WTC11 (cell line): Measurements from ENCODE around the gene ACSF3. TPM values are rescaled to one million over a fixed set of nuclear protein-coding genes. Genes with fewer than 3 reads are reported as not detected.

Experiments
- ATAC-seq: fragments of 200-7000 bp; cut with Tn5 transposase; 2 replicates; pipeline ENCODE4 v1.10.0; 2021; ENCODE audit warnings: mild to moderate bottlenecking, moderate library complexity
- CTCF ChIA-PET: fragments of 300-600 bp; sonication (Branson Sonifier 250); formaldehyde crosslinking; loops from one replicate; lab custom pipeline; 2021; ENCODE audit warnings: antibody characterized with exemption; lab: Charles Lee
- POLR2A ChIA-PET: fragments of 350-600 bp; sonication (Branson Sonifier 250); formaldehyde crosslinking; loops from one replicate; lab custom pipeline; 2021; ENCODE audit warnings: antibody characterized with exemption; lab: Charles Lee
- DNase-seq: peaks from one replicate; pipeline ENCODE4 v3.0.0; 2021; ENCODE audit warnings: low spot score
- H3K27ac Mint-ChIP-seq: 2 replicates; pipeline ENCODE4 v1.8.0; 2021; ENCODE audit warnings: mixed read lengths
- H3K27me3 Mint-ChIP-seq: 2 replicates; pipeline ENCODE4 v1.8.0; 2021; ENCODE audit warnings: low read depth, mild to moderate bottlenecking, moderate library complexity, mixed read lengths
- H3K36me3 Mint-ChIP-seq: 2 replicates; pipeline ENCODE4 v1.8.0; 2021; ENCODE audit warnings: mixed read lengths
- H3K4me1 Mint-ChIP-seq: 2 replicates; pipeline ENCODE4 v1.8.0; 2022; ENCODE audit warnings: mixed read lengths
- H3K4me3 Mint-ChIP-seq: 2 replicates; pipeline ENCODE4 v1.8.0; 2021; ENCODE audit warnings: mild to moderate bottlenecking, moderate library complexity, mixed read lengths
- H3K9me3 Mint-ChIP-seq: 2 replicates; pipeline ENCODE4 v1.8.0; 2021; ENCODE audit warnings: mixed read lengths
- ATF1 ChIP-seq: sonication (generic); formaldehyde crosslinking; IDR thresholded peaks from 2 replicates; pipeline ENCODE4 v1.8.1; 2023; ENCODE audit warnings: mild to moderate bottlenecking, moderate library complexity, missing genetic modification reagents
- ATF3 ChIP-seq: sonication (generic); formaldehyde crosslinking; conservative IDR thresholded peaks from 2 replicates; pipeline ENCODE4 v1.8.1; 2022; ENCODE audit warnings: mild to moderate bottlenecking, missing genetic modification reagents
- CDX4 ChIP-seq: fragments of 250-450 bp; sonication (Bioruptor Pico); IDR thresholded peaks from 2 replicates; pipeline ENCODE4 v1.9.0; 2021; ENCODE audit warnings: moderate library complexity, mild to moderate bottlenecking, inconsistent platforms, borderline replicate concordance
- CREB1 ChIP-seq: sonication (generic); formaldehyde crosslinking; IDR thresholded peaks from 2 replicates; pipeline ENCODE4 v1.8.0; 2023; ENCODE audit warnings: mild to moderate bottlenecking, missing genetic modification reagents
- E2F1 ChIP-seq: sonication (generic); formaldehyde crosslinking; IDR thresholded peaks from 2 replicates; pipeline ENCODE4 v1.8.0; 2022; ENCODE audit warnings: mild to moderate bottlenecking, missing genetic modification reagents
- EMX1 ChIP-seq: fragments of 250-450 bp; sonication (Bioruptor Pico); IDR thresholded peaks from 2 replicates; pipeline ENCODE4 v1.8.0; 2021; ENCODE audit warnings: mild to moderate bottlenecking
- IRF1 ChIP-seq: sonication (generic); formaldehyde crosslinking; IDR thresholded peaks from 2 replicates; pipeline ENCODE4 v1.8.0; 2023; ENCODE audit warnings: missing genetic modification reagents
- KAT7 ChIP-seq: sonication (generic); formaldehyde crosslinking; IDR thresholded peaks from 2 replicates; pipeline ENCODE4 v1.8.1; 2023; ENCODE audit warnings: missing genetic modification reagents, mild to moderate bottlenecking, borderline replicate concordance
- NFE2L1 ChIP-seq: sonication (generic); formaldehyde crosslinking; IDR thresholded peaks from 2 replicates; pipeline ENCODE4 v1.8.1; 2023; ENCODE audit warnings: missing genetic modification reagents
- NFYB ChIP-seq: sonication (generic); formaldehyde crosslinking; conservative IDR thresholded peaks from 2 replicates; pipeline ENCODE4 v1.8.0; 2022; ENCODE audit warnings: low read depth, missing genetic modification reagents
- RELA ChIP-seq: sonication (generic); formaldehyde crosslinking; IDR thresholded peaks from 2 replicates; pipeline ENCODE4 v1.8.1; 2022; ENCODE audit warnings: missing genetic modification reagents, mild to moderate bottlenecking, borderline replicate concordance
- RORB ChIP-seq: fragments of 250-450 bp; sonication (Bioruptor Pico); IDR thresholded peaks from 2 replicates; pipeline ENCODE4 v1.9.0; 2021; ENCODE audit warnings: mild to moderate bottlenecking
- ZNF121 ChIP-seq: sonication (generic); formaldehyde crosslinking; IDR thresholded peaks from 2 replicates; pipeline ENCODE4 v1.8.0; 2023; ENCODE audit warnings: missing genetic modification reagents
- ZNF263 ChIP-seq: sonication (generic); formaldehyde crosslinking; IDR thresholded peaks from 2 replicates; pipeline ENCODE4 v1.8.1; 2022; ENCODE audit warnings: low read depth, mild to moderate bottlenecking, moderate library complexity, missing genetic modification reagents
- ZNF317 ChIP-seq: sonication (generic); formaldehyde crosslinking; IDR thresholded peaks from 2 replicates; pipeline ENCODE4 v1.8.1; 2023; ENCODE audit warnings: low read depth, mild to moderate bottlenecking, moderate library complexity, missing genetic modification reagents, borderline replicate concordance
- total RNA-seq: library from RNA; stranded (reverse); gene quantifications from 3 replicates; pipeline ENCODE4 v1.2.3, GENCODE V29; 2021
- TF ChIP-seq, protein P1 (sequence below): sonication (generic); formaldehyde crosslinking; conservative IDR thresholded peaks from 2 replicates; pipeline ENCODE4 v1.8.1; 2023; ENCODE audit warnings: mild to moderate bottlenecking, low read depth, missing genetic modification reagents, moderate library complexity
- TF ChIP-seq, protein P2 (sequence below): fragments of 250-450 bp; sonication (Bioruptor Pico); IDR thresholded peaks from 2 replicates; pipeline ENCODE4 v1.9.0; 2021; ENCODE audit warnings: mild to moderate bottlenecking
- TF ChIP-seq, protein P3 (sequence below): sonication (generic); formaldehyde crosslinking; IDR thresholded peaks from 2 replicates; pipeline ENCODE4 v1.8.1; 2023; ENCODE audit warnings: mild to moderate bottlenecking, missing genetic modification reagents, moderate library complexity
- TF ChIP-seq, protein P4 (sequence below): sonication (generic); formaldehyde crosslinking; IDR thresholded peaks from 2 replicates; pipeline ENCODE4 v1.8.1; 2023; ENCODE audit warnings: mild to moderate bottlenecking, moderate library complexity, missing genetic modification reagents

Gene ACSF3
- total RNA-seq, 1 experiment from 2014 or later, result 22.9 TPM

DNA sequence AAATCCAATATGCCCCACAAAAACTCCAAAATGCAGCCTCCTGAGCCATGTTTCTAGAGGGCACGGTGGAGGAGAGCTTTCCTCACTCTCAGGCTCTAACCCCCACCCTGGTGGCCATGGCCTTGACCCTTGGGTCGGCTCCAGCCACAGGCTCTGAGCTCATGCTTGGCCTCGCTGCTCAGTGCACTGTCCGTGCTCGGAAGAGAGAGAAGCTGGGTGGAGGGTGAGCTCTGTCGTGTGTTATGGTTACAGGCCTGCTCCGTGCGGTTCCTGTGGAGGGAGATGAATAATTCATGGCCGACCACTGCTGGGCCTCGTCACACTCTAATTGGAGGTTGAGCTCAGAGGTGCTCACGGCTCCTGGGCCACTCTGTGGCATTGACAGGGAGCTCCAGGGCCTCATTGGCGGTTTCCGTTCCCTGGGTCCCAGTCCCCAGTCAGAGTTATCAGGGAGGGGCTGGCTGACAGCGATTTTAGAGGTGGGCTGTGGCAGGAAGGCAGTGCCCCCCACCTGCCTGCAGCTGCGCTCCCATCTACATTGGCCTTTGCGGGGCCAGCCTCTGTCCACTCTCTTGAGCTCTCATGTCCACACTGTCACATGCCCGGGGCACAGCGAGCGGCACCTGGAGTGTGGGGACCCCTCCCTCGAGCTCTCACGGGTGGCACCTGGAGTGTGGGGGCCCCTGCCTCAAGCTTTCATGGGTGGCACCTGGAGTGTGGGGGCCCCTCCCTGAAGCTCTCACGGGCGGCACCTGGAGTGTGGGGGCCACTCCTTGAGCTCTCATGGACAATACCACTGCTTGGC is 24.9 kb downstream of the ACSF3 start:
- no peaks in the 10 kb centered on the region for H3K9me3 Mint-ChIP-seq
- peak; percentile 56 for ATAC-seq

GRCh38 chr16:89119166-89119621 is 25.5 kb downstream of the ACSF3 start:
- Mint-ChIP-seq H3K36me3 (peaks cover 50% of the 10 kb centered on the region), H3K4me3 (no peak overlapping the region), H3K27ac (no peak overlapping the region), H3K27me3 (no peaks in the 10 kb centered on the region), H3K9me3 (peaks cover 3% of the 10 kb centered on the region; the same call in 1 of the 2 replicates), H3K4me1 (peaks cover 9% of the 10 kb centered on the region)
- peak; percentile 6 for DNase-seq
- CTCF ChIA-PET, result interaction anchor here (0.7 to 1.5 kb wide), 2 partner anchors 48 to 121 kb away, joined by 3 to 7 read pairs; no protein-coding TSS in a partner anchor
- TF ChIP-seq RORB (CRISPR knock-in tag), result no peak
- no peak for TF ChIP-seq ZNF317 (CRISPR knock-in tag)
- TF ChIP-seq, protein P1, sequence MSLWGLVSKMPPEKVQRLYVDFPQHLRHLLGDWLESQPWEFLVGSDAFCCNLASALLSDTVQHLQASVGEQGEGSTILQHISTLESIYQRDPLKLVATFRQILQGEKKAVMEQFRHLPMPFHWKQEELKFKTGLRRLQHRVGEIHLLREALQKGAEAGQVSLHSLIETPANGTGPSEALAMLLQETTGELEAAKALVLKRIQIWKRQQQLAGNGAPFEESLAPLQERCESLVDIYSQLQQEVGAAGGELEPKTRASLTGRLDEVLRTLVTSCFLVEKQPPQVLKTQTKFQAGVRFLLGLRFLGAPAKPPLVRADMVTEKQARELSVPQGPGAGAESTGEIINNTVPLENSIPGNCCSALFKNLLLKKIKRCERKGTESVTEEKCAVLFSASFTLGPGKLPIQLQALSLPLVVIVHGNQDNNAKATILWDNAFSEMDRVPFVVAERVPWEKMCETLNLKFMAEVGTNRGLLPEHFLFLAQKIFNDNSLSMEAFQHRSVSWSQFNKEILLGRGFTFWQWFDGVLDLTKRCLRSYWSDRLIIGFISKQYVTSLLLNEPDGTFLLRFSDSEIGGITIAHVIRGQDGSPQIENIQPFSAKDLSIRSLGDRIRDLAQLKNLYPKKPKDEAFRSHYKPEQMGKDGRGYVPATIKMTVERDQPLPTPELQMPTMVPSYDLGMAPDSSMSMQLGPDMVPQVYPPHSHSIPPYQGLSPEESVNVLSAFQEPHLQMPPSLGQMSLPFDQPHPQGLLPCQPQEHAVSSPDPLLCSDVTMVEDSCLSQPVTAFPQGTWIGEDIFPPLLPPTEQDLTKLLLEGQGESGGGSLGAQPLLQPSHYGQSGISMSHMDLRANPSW (CRISPR knock-in tag), result no peak
- no peak for TF ChIP-seq ATF3
- TF ChIP-seq NFYB (CRISPR knock-in tag), result no peak
- no peak for TF ChIP-seq ATF1
- TF ChIP-seq, protein P2, sequence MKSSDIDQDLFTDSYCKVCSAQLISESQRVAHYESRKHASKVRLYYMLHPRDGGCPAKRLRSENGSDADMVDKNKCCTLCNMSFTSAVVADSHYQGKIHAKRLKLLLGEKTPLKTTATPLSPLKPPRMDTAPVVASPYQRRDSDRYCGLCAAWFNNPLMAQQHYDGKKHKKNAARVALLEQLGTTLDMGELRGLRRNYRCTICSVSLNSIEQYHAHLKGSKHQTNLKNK (CRISPR knock-in tag), result no peak
- TF ChIP-seq KAT7 (CRISPR knock-in tag), result no peak
- TF ChIP-seq EMX1, result no peak
- no peak for TF ChIP-seq ZNF121 (CRISPR knock-in tag)
- no peak for TF ChIP-seq E2F1 (CRISPR knock-in tag)
- TF ChIP-seq NFE2L1, result no peak
- TF ChIP-seq CDX4 (CRISPR knock-in tag), result no peak
- TF ChIP-seq, protein P3, sequence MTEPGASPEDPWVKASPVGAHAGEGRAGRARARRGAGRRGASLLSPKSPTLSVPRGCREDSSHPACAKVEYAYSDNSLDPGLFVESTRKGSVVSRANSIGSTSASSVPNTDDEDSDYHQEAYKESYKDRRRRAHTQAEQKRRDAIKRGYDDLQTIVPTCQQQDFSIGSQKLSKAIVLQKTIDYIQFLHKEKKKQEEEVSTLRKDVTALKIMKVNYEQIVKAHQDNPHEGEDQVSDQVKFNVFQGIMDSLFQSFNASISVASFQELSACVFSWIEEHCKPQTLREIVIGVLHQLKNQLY (CRISPR knock-in tag), result no peak
- no peak for TF ChIP-seq RELA
- TF ChIP-seq ZNF263 (CRISPR knock-in tag), result no peak
- no peak for TF ChIP-seq IRF1 (CRISPR knock-in tag)
- no peak for TF ChIP-seq CREB1 (CRISPR knock-in tag)
- TF ChIP-seq, protein P4, sequence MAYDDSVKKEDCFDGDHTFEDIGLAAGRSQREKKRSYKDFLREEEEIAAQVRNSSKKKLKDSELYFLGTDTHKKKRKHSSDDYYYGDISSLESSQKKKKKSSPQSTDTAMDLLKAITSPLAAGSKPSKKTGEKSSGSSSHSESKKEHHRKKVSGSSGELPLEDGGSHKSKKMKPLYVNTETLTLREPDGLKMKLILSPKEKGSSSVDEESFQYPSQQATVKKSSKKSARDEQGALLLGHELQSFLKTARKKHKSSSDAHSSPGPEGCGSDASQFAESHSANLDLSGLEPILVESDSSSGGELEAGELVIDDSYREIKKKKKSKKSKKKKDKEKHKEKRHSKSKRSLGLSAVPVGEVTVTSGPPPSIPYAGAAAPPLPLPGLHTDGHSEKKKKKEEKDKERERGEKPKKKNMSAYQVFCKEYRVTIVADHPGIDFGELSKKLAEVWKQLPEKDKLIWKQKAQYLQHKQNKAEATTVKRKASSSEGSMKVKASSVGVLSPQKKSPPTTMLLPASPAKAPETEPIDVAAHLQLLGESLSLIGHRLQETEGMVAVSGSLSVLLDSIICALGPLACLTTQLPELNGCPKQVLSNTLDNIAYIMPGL (CRISPR knock-in tag), result no peak
- no peak for ATAC-seq
- POLR2A ChIA-PET, result no interaction called here

More for the DNA sequence above, 24.9 kb downstream of the ACSF3 start:
- peak; percentile 39 for DNase-seq
- Mint-ChIP-seq H3K27ac (peak overlapping the region; percentile 89), H3K36me3 (peaks cover 44% of the 10 kb centered on the region), H3K4me3 (no peak overlapping the region), H3K4me1 (peaks cover 9% of the 10 kb centered on the region), H3K27me3 (no peaks in the 10 kb centered on the region)
- TF ChIP-seq ZNF263 (CRISPR knock-in tag), result no peak
- CTCF ChIA-PET, result interaction anchor here (0.6 to 1.5 kb wide), 4 partner anchors 49 to 375 kb away, joined by 3 to 7 read pairs (median 3); no protein-coding TSS in a partner anchor
- POLR2A ChIA-PET, result interaction anchor here (1.1 kb wide), 1 partner anchor 29 kb away, joined by 3 read pairs; no protein-coding TSS in a partner anchor
